GM12874 (cell line): Measurements from ENCODE around the gene CEP44.

ENCODE experiments used
- TF ChIP-seq, protein P1 (sequence below): IDR thresholded peaks from 2 replicates; pipeline ENCODE4 v1.5.1; 2011; ENCODE audit warnings: low read depth, mild to moderate bottlenecking, control low read depth, low read length, moderate library complexity; ENCODE audit not compliant: insufficient read depth

The CEP44 gene

GRCh38 chr4:174254613-174255012 is 29.1 kb upstream of the CEP44 start:
- TF ChIP-seq, protein P1, sequence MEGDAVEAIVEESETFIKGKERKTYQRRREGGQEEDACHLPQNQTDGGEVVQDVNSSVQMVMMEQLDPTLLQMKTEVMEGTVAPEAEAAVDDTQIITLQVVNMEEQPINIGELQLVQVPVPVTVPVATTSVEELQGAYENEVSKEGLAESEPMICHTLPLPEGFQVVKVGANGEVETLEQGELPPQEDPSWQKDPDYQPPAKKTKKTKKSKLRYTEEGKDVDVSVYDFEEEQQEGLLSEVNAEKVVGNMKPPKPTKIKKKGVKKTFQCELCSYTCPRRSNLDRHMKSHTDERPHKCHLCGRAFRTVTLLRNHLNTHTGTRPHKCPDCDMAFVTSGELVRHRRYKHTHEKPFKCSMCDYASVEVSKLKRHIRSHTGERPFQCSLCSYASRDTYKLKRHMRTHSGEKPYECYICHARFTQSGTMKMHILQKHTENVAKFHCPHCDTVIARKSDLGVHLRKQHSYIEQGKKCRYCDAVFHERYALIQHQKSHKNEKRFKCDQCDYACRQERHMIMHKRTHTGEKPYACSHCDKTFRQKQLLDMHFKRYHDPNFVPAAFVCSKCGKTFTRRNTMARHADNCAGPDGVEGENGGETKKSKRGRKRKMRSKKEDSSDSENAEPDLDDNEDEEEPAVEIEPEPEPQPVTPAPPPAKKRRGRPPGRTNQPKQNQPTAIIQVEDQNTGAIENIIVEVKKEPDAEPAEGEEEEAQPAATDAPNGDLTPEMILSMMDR, result no peak

- TF ChIP-seq, protein P1, result no peak
These were observed 28.3 kb upstream of the CEP44 start for GRCh38 chr4:174255374-174255773.

- TF ChIP-seq, protein P1, result no peak
These were observed 27.9 kb upstream of the CEP44 start for GRCh38 chr4:174255786-174256185.

DNA sequence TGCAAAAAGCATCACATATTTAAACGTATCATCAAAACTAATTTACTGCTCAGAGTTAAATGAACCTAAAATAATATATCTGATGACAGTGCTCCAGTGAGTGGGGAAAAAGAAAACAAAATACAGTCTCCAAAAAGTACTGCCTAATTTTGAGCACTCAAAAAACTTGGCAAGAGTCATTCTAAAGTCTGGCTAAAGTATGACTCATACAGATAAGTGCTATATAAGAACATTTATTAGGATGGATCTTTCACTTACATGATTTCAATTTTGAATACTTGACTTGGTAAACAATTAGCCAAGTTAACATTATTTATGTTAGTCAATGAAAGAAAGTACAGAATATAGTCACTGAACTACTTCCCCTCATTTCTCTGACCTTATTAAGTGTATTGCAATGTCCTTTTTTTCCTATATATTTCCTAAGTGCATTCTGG is 27.4 kb upstream of the CEP44 start:
- TF ChIP-seq, protein P1, result no peak

DNA sequence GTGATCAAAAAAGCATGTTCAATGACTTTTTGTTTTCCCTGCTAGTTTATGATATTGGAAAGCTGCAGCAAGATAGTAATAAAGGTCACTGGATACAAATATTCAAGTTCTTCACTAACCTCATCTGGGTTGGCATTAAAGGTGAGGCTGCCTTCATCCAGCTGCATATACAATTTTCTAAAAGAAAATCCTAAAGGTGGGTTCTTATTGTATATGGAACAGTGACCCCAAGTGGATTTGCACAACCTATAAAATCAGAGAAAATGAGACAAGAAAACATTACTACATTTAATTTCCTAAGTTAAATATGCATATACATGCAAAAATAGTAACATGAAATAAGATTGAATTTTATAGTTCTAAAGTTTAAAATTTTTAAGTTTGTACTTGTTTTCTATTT is 24.1 kb upstream of the CEP44 start:
- TF ChIP-seq, protein P1, result no peak

- TF ChIP-seq, protein P1, result no peak
These were observed 23.6 kb upstream of the CEP44 start for GRCh38 chr4:174260099-174260498.

DNA sequence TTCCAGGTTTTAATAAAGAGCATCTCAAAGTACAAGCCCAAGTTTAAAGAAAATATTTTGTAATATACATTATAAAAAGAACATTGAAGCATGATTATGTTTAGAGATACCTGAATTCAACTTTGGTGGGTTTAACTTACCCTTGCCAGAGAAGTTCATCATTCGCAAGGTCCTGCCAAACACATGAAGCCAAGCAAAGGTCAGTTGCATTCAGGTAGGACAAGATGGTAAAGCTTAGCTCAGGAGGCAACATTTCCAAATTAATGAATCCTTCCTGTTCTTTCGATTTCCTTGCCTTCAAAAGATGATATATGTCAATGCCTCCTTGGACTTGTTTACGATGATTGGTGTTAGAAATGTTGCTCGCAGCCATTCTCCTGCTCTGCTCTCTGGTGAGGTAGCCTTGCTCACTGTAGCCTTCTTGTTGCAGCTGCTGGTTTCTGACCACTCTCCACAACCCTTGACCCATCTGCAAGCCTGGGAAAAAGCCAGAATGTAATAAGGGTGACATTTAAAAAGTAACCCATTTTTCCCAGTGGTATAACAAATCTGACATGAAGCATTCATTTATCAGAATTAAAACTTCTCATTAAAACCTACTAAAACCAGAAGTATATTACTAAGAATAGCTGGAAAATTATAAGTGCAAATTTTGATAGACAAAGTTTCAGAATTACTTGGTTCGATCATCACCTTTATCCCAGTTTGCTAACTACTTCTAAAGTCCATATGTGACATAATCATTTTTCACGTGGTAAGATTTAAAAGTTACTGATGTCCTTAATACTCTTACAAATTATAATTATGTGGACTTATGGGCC is 20.9 kb upstream of the CEP44 start:
- TF ChIP-seq, protein P1, result no peak
